Effector memory CD4-positive, alpha-beta T cell (primary cell): ENCODE results near the gene NSL1.
A peak's percentile ranks its signal among the peaks of the same experiment; 100 is the strongest.

ENCODE experiments used
- DNase-seq, 3 donors: peaks; one replicate each; pipeline ENCODE4 v3.0.0-alpha.2; 2020
- H3K27ac ChIP-seq: 2 replicates; pipeline ENCODE4 v1.7.0; 2013; ENCODE audit warnings: mild to moderate bottlenecking, low read length, moderate library complexity; ENCODE audit not compliant: insufficient read depth, poor library complexity, severe bottlenecking
- H3K27me3 ChIP-seq: replicated peaks from 2 replicates; pipeline ENCODE4 v1.7.0; 2013; ENCODE audit warnings: mild to moderate bottlenecking, low read length; ENCODE audit not compliant: insufficient read depth, control insufficient read depth, poor library complexity, severe bottlenecking
- H3K36me3 ChIP-seq: 2 replicates; pipeline ENCODE4 v1.7.0; 2013; ENCODE audit warnings: mild to moderate bottlenecking, low read length, moderate library complexity; ENCODE audit not compliant: control insufficient read depth, insufficient read depth
- H3K4me1 ChIP-seq: 2 replicates; pipeline ENCODE4 v1.7.0; 2013; ENCODE audit warnings: low read length, mild to moderate bottlenecking; ENCODE audit not compliant: control insufficient read depth, insufficient read depth, poor library complexity, severe bottlenecking
- H3K4me3 ChIP-seq: 2 replicates; pipeline ENCODE4 v1.7.0; 2013; ENCODE audit warnings: low read length, low read depth, mild to moderate bottlenecking; ENCODE audit not compliant: insufficient read depth, poor library complexity, severe bottlenecking
- H3K9me3 ChIP-seq: 2 replicates; pipeline ENCODE4 v1.7.0; 2013; ENCODE audit warnings: mild to moderate bottlenecking, low read length, moderate library complexity; ENCODE audit not compliant: control insufficient read depth

NSL1 gene

DNA sequence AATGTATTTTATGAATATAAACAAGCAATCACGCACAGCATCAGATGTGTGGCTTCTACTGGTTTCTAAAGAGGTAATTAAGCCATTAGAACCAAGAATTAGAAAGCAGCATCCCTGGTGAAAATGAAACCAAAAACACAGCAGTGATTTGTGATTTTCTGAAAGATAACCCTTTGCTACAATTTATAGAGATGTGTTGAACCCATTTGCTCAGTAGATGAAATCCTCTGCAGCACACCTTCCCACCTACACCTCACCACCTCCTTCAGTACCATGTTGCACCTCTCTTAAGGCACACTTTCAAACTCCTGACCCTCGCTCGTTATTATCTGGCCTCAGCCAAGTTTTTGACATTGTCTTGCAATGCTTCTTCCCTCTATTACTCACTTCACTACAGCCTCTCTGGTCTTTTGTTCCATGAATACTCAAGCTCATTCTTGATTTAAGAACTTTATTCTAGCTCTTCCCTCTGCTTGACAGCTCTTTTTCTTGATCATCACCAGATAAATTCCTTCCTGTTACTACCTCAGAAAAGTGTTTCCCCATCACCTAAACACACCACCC lies 38.6 kb downstream of the NSL1 start:
- H3K27ac ChIP-seq = peak overlapping the region; percentile 38
- DNase-seq = no peak
- peak overlapping the region; percentile 1 for H3K4me3 ChIP-seq
- no peaks in the 10 kb centered on the region for H3K36me3 ChIP-seq
- no peaks in the 10 kb centered on the region for H3K9me3 ChIP-seq
- no peaks in the 10 kb centered on the region for H3K27me3 ChIP-seq
- peaks cover 24% of the 10 kb centered on the region for H3K4me1 ChIP-seq

DNA sequence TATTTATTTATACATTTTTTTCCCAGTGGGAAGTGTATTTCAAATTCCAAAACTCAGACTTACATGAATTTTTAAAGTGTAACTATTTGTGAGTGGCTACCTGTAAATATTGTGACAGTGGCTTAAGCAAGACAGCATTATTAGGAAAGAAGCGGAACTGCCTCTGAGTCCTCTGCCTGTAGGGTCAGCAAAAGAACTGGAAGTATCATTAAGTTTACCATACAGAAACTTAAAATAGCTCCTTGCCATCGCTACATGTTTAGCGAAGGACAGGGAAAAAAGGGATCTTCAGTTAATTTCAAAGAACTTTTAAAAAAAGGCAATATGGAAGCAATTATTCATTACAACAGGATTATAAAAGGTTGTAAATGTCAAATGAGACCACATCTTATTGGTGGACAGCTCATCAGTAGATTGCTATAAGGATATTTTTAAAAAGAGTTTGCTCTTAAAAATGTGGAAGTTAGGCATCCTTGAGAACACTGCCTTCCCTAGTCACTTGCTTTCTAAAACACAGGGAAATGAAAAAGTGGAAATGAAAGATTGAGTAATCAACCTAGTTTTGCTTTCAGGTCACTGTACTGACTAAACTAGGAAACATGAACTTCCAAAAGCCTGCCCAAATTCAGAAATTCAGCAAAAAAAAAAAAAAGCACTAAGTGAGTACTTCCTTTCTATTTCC lies 39.2 kb downstream of the NSL1 start:
- Histone ChIP-seq H3K9me3 (no peaks in the 10 kb centered on the region), H3K36me3 (no peaks in the 10 kb centered on the region), H3K4me1 (peaks cover 24% of the 10 kb centered on the region), H3K4me3 (peak overlapping the region; percentile 1), H3K27ac (no peak overlapping the region), H3K27me3 (no peaks in the 10 kb centered on the region)
- DNase-seq = no peak

DNA sequence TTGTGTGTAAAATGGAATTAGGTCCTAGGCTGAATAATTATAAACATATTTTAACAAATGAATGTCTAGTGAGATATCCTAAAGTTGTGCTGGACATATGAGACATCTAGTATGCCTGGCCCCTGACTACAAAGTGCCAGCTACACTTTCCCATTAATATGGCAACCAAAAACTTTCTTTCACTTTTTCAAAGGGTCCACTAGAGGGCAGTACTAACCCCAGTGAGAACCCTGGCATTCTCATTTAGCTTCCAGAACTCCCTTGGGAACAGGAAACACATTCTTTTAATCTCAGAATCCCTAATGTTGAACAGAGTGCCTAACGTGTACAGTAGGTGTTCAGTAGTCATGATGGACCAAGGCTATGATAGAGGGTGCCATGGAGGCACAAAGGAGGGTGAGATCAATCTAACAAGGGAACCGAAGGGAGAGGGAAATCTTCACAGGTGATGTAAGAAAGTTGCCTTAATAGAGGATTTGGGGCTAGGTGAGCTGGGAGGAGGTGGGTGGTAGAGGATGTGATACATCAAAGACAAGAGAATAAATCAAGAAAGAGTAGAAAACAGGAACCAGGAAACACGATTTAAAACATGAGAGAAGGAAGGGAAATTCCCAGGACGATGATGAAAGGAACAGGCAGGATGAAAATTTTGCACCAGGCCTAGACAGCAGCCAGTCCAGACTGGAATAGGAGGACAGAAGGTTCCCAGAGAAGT lies 41.6 kb downstream of the NSL1 start:
- no peaks in the 10 kb centered on the region for H3K27me3 ChIP-seq
- no peaks in the 10 kb centered on the region for H3K9me3 ChIP-seq
- H3K27ac ChIP-seq = peak overlapping the region; percentile 49
- peaks cover 24% of the 10 kb centered on the region for H3K4me1 ChIP-seq
- no peak overlapping the region for H3K4me3 ChIP-seq
- H3K36me3 ChIP-seq = no peaks in the 10 kb centered on the region
- DNase-seq = no peak

DNA sequence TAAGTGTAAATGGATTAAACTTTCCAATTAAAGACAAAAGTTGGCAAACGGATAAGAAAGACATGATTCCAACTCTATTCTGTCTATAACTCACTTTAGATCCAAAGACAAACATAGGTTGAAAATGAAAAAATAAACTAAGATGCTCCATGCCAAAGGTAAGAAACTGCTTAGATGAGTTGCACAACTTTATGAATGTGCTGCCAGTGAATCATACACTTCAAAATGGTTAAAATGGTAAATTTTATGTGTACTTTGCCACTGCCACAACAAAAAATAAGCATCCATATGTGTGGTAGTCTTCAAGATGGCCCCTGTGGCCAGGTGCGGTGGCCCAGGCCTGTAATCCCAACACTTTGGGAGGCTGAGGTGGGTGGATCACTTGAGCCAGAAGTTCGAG lies 45.0 kb downstream of the NSL1 start:
- Histone ChIP-seq H3K27ac (no peak overlapping the region), H3K36me3 (no peaks in the 10 kb centered on the region), H3K9me3 (no peaks in the 10 kb centered on the region), H3K4me3 (no peak overlapping the region), H3K4me1 (peaks cover 9% of the 10 kb centered on the region), H3K27me3 (no peaks in the 10 kb centered on the region)
- DNase-seq = no peak

DNA sequence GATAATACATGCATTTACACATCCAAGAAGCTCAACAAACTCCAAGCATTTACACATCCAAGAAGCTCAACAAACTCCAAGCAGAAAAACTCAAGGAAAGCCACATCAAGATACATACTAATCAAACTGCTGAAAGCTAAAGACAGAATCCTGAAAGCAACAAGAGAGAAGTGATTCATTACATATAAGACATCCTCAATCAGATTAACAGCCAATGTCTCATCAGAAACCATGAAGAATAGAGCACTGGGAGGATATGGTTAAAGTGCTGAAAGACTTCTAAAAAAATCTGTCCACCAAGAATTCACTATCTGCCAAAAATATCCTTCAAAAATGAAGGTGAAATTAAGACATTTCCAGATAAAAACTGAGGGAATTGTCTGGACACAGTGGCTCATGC lies 46.3 kb downstream of the NSL1 start:
- no peaks in the 10 kb centered on the region for H3K36me3 ChIP-seq
- H3K4me3 ChIP-seq = no peak overlapping the region
- H3K27ac ChIP-seq = no peak overlapping the region
- no peaks in the 10 kb centered on the region for H3K9me3 ChIP-seq
- no peaks in the 10 kb centered on the region for H3K27me3 ChIP-seq
- H3K4me1 ChIP-seq = peaks cover 8% of the 10 kb centered on the region
- no peak for DNase-seq

DNA sequence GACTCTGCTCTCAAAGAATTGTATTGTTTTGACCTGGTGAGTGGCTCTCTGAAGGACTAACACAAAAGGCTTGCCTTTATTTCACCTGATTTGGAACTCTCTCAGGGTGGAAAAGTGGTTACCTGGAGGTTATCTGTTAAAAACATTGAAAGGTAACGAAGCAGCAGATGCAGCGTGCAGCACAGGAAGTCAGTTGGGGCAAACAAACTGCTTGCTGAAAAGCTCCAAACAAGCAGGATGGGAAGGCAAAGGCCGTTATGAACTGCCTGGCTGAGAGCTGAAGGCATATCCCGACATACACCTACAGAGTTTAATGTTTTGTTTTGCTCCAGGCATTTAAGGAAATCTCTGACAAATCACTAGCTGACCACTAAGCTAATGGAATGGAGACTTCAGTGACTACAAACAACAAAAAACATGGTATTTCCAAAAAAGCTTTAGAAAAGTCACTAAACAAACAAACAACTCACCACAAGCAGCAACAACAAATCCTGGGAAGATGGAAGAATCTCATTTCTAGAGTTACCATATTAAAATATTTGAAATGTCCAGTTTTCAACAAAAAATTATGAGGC lies 47.6 kb downstream of the NSL1 start:
- H3K9me3 ChIP-seq = no peaks in the 10 kb centered on the region
- H3K27me3 ChIP-seq = no peaks in the 10 kb centered on the region
- no peak overlapping the region for H3K27ac ChIP-seq
- no peak for DNase-seq
- H3K4me1 ChIP-seq = no peaks in the 10 kb centered on the region
- no peak overlapping the region for H3K4me3 ChIP-seq
- no peaks in the 10 kb centered on the region for H3K36me3 ChIP-seq

DNA sequence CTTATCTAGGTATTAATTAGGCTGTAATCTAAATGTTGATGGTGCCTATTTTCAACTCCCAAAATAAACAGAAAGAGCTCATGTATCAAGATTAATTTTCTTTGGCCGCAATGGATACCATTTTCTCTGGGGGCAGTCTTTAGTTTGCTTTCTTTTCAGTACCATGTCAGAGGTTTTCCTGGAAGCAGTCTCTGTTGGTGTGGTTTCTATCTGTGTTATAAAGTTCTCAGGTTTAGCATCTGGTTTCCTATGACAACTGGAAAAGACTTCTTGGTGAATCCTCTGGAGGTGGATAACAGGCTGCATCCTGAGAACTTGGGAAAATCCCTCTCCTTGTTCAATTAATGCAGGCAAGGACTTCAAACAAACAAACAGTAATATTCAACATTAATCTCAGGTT lies 53.2 kb downstream of the NSL1 start:
- no peak overlapping the region for H3K4me3 ChIP-seq
- no peak for DNase-seq
- no peaks in the 10 kb centered on the region for H3K27me3 ChIP-seq
- H3K9me3 ChIP-seq = no peaks in the 10 kb centered on the region
- H3K4me1 ChIP-seq = no peaks in the 10 kb centered on the region
- H3K36me3 ChIP-seq = no peaks in the 10 kb centered on the region
- no peak overlapping the region for H3K27ac ChIP-seq

DNA sequence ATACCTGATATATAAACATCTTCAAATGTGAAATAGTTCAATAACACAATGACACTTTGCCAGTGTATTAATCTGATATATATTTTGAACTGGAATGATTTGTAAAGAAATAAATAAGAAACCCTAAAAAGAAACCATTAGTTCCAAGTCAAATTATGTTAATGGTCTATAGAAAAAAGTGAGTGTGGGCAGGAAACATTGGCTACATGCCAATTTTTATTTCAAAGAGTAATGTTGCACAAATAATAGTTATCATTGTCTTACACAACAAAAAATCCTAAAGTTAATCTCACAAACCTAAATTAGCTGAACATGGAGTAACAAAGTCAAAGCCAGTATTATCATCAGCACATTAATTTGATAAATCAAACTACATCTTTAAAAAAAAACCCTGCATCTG lies 54.0 kb downstream of the NSL1 start:
- no peaks in the 10 kb centered on the region for H3K9me3 ChIP-seq
- no peak overlapping the region for H3K27ac ChIP-seq
- no peaks in the 10 kb centered on the region for H3K4me1 ChIP-seq
- H3K36me3 ChIP-seq = no peaks in the 10 kb centered on the region
- DNase-seq = no peak
- H3K27me3 ChIP-seq = no peaks in the 10 kb centered on the region
- no peak overlapping the region for H3K4me3 ChIP-seq

DNA sequence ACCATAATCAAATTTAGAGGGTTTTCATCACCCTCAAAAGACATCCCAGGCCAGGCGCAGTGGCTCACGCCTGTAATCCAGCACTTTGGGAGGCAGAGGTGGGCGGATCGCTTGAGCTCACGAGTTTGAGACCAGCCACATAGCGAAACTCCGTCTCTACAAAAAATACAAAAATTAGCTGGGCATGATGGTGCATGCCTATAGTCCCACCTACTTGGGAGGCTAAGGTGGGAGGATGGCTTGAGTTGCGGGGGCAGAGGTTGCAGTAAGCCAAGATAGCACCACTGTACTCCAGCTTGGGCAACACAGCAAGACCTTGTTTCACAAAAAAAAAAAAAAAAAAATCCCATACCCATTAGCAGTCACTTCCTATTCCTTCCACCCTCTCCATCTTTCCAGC lies 58.5 kb downstream of the NSL1 start:
- no peaks in the 10 kb centered on the region for H3K36me3 ChIP-seq
- no peak overlapping the region for H3K4me3 ChIP-seq
- H3K27me3 ChIP-seq = no peaks in the 10 kb centered on the region
- H3K9me3 ChIP-seq = no peaks in the 10 kb centered on the region
- H3K4me1 ChIP-seq = no peaks in the 10 kb centered on the region
- DNase-seq = no peak
- no peak overlapping the region for H3K27ac ChIP-seq

DNA sequence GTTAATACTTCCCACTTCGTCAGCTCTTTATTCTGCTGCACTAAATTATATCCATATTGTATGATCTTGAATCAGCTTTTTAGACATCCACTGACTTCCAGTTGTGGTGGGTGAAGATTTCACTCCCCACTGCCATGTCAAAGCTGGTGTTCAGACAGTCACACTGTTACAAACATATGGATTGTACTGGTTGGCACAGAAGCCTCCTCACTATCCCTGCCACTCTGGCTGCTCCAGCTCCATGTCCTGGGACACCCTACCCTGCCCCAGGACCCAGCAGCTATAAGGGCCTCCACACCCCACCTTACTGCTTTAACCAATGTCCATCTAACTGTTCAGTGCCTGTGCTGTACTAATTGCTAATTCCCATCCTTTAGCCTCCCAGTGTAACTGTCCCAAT lies 59.9 kb downstream of the NSL1 start:
- Histone ChIP-seq H3K4me1 (no peaks in the 10 kb centered on the region), H3K27me3 (no peaks in the 10 kb centered on the region), H3K4me3 (no peak overlapping the region), H3K27ac (no peak overlapping the region), H3K36me3 (no peaks in the 10 kb centered on the region), H3K9me3 (no peaks in the 10 kb centered on the region)
- no peak for DNase-seq
